SJSA1 (cell line): ENCODE measurements around the gene CR2. TPM values are rescaled to one million over a fixed set of nuclear protein-coding genes. Genes with fewer than 3 reads are reported as not detected.
"Not testable (repeated sequence)": the region's sequence is repeated elsewhere in the genome, so short reads cannot be mapped to it uniquely, and the experiment has no call there.

ENCODE experiments used
- DNase-seq, 2 experiments: peaks; one replicate each; pipeline ENCODE4 v3.0.0-alpha.2; 2015 to 2020; ENCODE audit warnings: low spot score in 2 of 2, low read depth in 1 of 2
- H3K27ac ChIP-seq: fragments of 250-450 bp; sonication (Bioruptor Pico); 2 replicates; pipeline ENCODE4 v1.5.1; 2020; ENCODE audit warnings: mild to moderate bottlenecking, moderate library complexity
- H3K27me3 ChIP-seq: fragments of 250-450 bp; sonication (Bioruptor Pico); replicated peaks from 2 replicates; pipeline ENCODE4 v1.5.1; 2020; ENCODE audit warnings: mild to moderate bottlenecking, moderate library complexity
- H3K36me3 ChIP-seq: fragments of 250-450 bp; sonication (Bioruptor Pico); 2 replicates; pipeline ENCODE4 v1.5.1; 2020; ENCODE audit warnings: mild to moderate bottlenecking
- H3K4me1 ChIP-seq: fragments of 250-450 bp; sonication (Bioruptor Pico); replicated peaks from 2 replicates; pipeline ENCODE4 v1.6.1; 2021; ENCODE audit warnings: mild to moderate bottlenecking
- H3K4me3 ChIP-seq: fragments of 250-450 bp; sonication (Bioruptor Pico); 2 replicates; pipeline ENCODE4 v1.5.1; 2020; ENCODE audit warnings: mild to moderate bottlenecking
- H3K9me3 ChIP-seq: fragments of 250-450 bp; sonication (Bioruptor Pico); replicated peaks from 2 replicates; pipeline ENCODE4 v1.5.1; 2020; ENCODE audit warnings: mild to moderate bottlenecking
- total RNA-seq: library from RNA; depleted of rRNA; stranded (reverse); fragments of >200 nt; shearing (Covaris generic); gene quantifications from 2 replicates; pipeline ENCODE4 v1.2.3, GENCODE V29; 2014

Gene CR2
- total RNA-seq, 1 experiment from 2014 or later: not detected

GRCh38 chr1:207501071-207501470 is 46.9 kb downstream of the CR2 start:
- Histone ChIP-seq H3K4me3 (no peak overlapping the region), H3K9me3 (no peaks in the 10 kb centered on the region), H3K27ac (no peak overlapping the region), H3K36me3 (no peaks in the 10 kb centered on the region), H3K27me3 (peaks cover 34% of the 10 kb centered on the region), H3K4me1 (no peaks in the 10 kb centered on the region)
- no peak for DNase-seq

- DNase-seq: no peak
- H3K4me1 ChIP-seq: no peaks in the 10 kb centered on the region
- H3K27me3 ChIP-seq: peaks cover 22% of the 10 kb centered on the region
- no peak overlapping the region for H3K27ac ChIP-seq
- no peaks in the 10 kb centered on the region for H3K9me3 ChIP-seq
- no peaks in the 10 kb centered on the region for H3K36me3 ChIP-seq
- no peak overlapping the region for H3K4me3 ChIP-seq
Measured at GRCh38 chr1:207502726-207503125, 48.6 kb downstream of the CR2 start.

- no peaks in the 10 kb centered on the region for H3K36me3 ChIP-seq
- H3K4me3 ChIP-seq: no peak overlapping the region
- H3K27me3 ChIP-seq: peaks cover 21% of the 10 kb centered on the region
- no peak for DNase-seq
- H3K27ac ChIP-seq: no peak overlapping the region
- no peaks in the 10 kb centered on the region for H3K4me1 ChIP-seq
- H3K9me3 ChIP-seq: no peaks in the 10 kb centered on the region
Measured at GRCh38 chr1:207503950-207504349, 49.8 kb downstream of the CR2 start.

GRCh38 chr1:207504438-207504837 is 50.3 kb downstream of the CR2 start:
- no peak overlapping the region for H3K4me3 ChIP-seq
- no peaks in the 10 kb centered on the region for H3K36me3 ChIP-seq
- no peaks in the 10 kb centered on the region for H3K9me3 ChIP-seq
- peaks cover 21% of the 10 kb centered on the region for H3K27me3 ChIP-seq
- no peak overlapping the region for H3K27ac ChIP-seq
- DNase-seq: no peak
- no peaks in the 10 kb centered on the region for H3K4me1 ChIP-seq

GRCh38 chr1:207510444-207510843 is 56.3 kb downstream of the CR2 start:
- Histone ChIP-seq H3K4me3 (no peak overlapping the region), H3K36me3 (no peaks in the 10 kb centered on the region), H3K27me3 (no peaks in the 10 kb centered on the region; the same call in 1 of the 2 replicates), H3K27ac (no peak overlapping the region), H3K9me3 (no peaks in the 10 kb centered on the region), H3K4me1 (no peaks in the 10 kb centered on the region)
- no peak for DNase-seq

GRCh38 chr1:207514890-207515289 is 60.8 kb downstream of the CR2 start:
- Histone ChIP-seq H3K27me3 (no peaks in the 10 kb centered on the region; the same call in 1 of the 2 replicates), H3K4me1 (no peaks in the 10 kb centered on the region), H3K4me3 (no peak overlapping the region), H3K36me3 (no peaks in the 10 kb centered on the region), H3K27ac (no peak overlapping the region), H3K9me3 (no peaks in the 10 kb centered on the region)
- no peak for DNase-seq

- Histone ChIP-seq H3K36me3 (no peaks in the 10 kb centered on the region), H3K9me3 (no peaks in the 10 kb centered on the region), H3K4me3 (no peak overlapping the region), H3K4me1 (no peaks in the 10 kb centered on the region), H3K27me3 (no peaks in the 10 kb centered on the region), H3K27ac (no peak overlapping the region)
- no peak for DNase-seq
Measured at GRCh38 chr1:207516729-207517128, 62.6 kb downstream of the CR2 start.

GRCh38 chr1:207518608-207519236 is 64.6 kb downstream of the CR2 start:
- H3K4me3 ChIP-seq: no peak overlapping the region
- no peaks in the 10 kb centered on the region for H3K4me1 ChIP-seq
- no peak overlapping the region for H3K27ac ChIP-seq
- H3K36me3 ChIP-seq: no peaks in the 10 kb centered on the region
- DNase-seq: no peak
- no peaks in the 10 kb centered on the region for H3K9me3 ChIP-seq
- H3K27me3 ChIP-seq: no peaks in the 10 kb centered on the region

- no peak overlapping the region for H3K4me3 ChIP-seq
- DNase-seq: no peak
- H3K36me3 ChIP-seq: no peaks in the 10 kb centered on the region
- no peak overlapping the region for H3K27ac ChIP-seq
- H3K9me3 ChIP-seq: no peaks in the 10 kb centered on the region
- H3K4me1 ChIP-seq: no peaks in the 10 kb centered on the region
- no peaks in the 10 kb centered on the region for H3K27me3 ChIP-seq
Measured at GRCh38 chr1:207519505-207520399, 65.6 kb downstream of the CR2 start.

GRCh38 chr1:207520400-207521345 is 66.5 kb downstream of the CR2 start:
- not testable (repeated sequence) for H3K9me3 ChIP-seq, H3K4me1 ChIP-seq, H3K27me3 ChIP-seq, H3K4me3 ChIP-seq, DNase-seq, H3K27ac ChIP-seq, H3K36me3 ChIP-seq

GRCh38 chr1:207525239-207525638 is 71.1 kb downstream of the CR2 start:
- DNase-seq, H3K9me3 ChIP-seq, H3K36me3 ChIP-seq, H3K4me3 ChIP-seq, H3K4me1 ChIP-seq, H3K27ac ChIP-seq, H3K27me3 ChIP-seq: not testable (repeated sequence)

GRCh38 chr1:207528401-207528800 is 74.3 kb downstream of the CR2 start:
- H3K4me3 ChIP-seq, H3K9me3 ChIP-seq, H3K36me3 ChIP-seq, H3K27me3 ChIP-seq, H3K4me1 ChIP-seq, H3K27ac ChIP-seq, DNase-seq: not testable (repeated sequence)

- H3K9me3 ChIP-seq, H3K36me3 ChIP-seq: not testable (repeated sequence)
Measured at GRCh38 chr1:207536263-207536662, 82.1 kb downstream of the CR2 start.

More at GRCh38 chr1:207536263-207536662, 82.1 kb downstream of the CR2 start:
- not testable (repeated sequence) for H3K4me1 ChIP-seq, H3K4me3 ChIP-seq, H3K27me3 ChIP-seq, DNase-seq, H3K27ac ChIP-seq
